HG02610 (cell line): Measurements from ENCODE around the gene WDR90.
A peak's percentile ranks its signal among the peaks of the same experiment; 100 is the strongest.

Experiments
- ATAC-seq: cut with Tn5 transposase; IDR thresholded peaks from one replicate; pipeline ENCODE4 v1.9.1; 2021; ENCODE audit warnings: mild to moderate bottlenecking, moderate library complexity; ENCODE audit not compliant: unreplicated experiment

The WDR90 gene

GRCh38 chr16:658679-659571 lies 9.8 kb downstream of the WDR90 start:
- ATAC-seq = no peak

DNA sequence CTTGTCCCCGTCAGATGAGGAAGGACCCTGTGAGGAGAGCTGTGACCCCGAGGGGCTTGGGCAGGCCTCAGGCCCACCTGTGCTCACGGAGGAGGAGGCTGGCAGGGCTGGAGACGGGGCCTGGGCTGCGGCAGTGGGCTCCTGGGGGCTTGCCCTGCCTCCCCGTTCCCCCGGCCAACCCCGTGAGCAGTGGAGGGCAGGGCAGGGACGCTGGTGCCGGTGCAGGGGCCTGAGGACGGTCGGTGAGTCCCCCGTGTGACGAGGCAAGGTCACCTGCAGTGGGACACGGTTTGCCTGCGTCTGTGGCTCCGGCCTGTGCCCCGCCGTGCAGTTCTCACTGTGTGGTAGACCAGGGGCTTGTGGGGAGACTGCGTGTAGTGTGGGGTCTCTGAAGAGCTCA lies 10.5 kb downstream of the WDR90 start:
- ATAC-seq = no peak

GRCh38 chr16:660132-660458 lies 10.9 kb downstream of the WDR90 start:
- ATAC-seq = no peak

DNA sequence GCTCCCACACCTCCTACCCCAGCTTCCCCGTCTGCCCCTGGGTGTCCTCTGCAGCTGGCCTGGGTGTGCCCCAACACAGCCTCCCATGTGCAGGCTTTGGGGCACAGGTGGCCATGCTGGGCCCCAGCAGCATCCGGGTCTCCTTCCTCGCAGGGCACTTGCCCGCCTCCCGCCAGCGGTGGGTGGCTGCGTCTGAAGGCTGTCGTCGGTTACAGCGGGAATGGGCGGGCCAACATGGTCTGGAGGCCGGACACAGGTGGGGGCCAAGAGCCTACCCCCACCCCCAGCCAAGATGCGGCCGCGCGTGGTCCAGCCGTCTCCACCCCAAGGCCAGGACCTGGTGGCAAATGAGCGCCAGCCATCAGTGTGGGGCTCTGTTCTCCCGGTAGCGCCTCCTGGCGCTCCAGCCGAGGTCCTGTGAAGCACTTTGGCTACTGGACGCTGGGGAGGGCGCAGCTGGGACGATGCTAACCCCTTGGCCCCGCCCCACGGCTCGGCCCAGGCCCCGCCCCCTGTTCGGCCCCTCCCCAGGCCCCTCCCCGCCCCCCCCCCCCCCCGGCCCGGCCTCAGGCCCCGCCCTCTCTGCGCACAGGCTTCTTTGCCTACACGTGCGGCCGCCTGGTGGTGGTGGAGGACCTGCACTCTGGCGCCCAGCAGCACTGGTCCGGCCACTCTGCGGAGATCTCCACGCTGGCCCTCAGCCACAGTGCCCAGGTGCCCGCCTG lies 11.5 kb downstream of the WDR90 start:
- ATAC-seq = no peak

DNA sequence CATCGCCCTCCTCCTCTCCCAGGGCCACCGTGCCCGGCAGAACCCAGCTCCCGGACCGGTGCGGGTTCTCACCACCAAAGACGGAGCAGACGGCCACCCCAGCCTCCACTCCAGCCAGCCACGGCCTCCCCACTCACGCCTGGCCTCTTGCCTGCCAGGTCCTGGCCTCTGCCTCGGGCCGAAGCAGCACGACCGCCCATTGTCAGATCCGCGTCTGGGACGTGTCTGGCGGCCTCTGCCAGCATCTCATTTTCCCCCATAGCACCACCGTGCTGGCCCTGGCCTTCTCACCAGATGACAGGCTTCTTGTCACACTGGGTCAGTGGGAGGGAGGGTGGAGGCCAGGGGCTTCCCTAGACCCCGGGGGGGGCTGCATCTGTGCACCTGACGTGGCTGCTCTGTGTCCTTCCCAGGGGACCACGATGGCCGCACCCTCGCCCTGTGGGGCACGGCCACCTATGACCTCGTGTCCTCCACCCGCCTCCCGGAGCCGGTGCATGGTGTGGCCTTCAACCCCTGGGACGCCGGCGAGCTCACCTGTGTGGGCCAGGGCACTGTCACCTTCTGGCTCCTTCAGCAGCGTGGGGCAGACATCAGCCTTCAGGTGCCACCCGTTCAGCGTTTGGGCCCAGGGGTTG lies 12.1 kb downstream of the WDR90 start:
- ATAC-seq = no peak

- ATAC-seq = no peak
These were observed 12.9 kb downstream of the WDR90 start for GRCh38 chr16:662095-662494.

DNA sequence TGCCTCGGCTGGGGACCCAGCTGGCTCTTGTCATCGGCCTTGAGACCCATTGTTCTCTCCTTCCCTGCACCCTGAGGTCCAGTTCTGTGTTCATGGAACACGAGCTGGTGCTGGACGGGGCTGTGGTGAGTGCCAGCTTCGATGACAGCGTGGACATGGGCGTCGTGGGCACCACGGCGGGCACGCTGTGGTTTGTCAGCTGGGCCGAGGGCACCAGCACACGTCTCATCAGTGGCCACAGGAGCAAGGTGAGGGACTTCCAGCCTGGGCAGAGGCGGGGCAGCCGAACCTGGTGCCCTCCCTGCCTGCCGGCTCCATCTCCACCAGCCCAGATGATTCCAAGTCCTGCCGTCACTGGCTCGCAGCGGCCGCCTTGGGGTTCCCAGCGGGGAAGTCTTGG lies 13.4 kb downstream of the WDR90 start:
- no peak for ATAC-seq

- no peak for ATAC-seq
These were observed 17.4 kb downstream of the WDR90 start for GRCh38 chr16:666572-666971.

DNA sequence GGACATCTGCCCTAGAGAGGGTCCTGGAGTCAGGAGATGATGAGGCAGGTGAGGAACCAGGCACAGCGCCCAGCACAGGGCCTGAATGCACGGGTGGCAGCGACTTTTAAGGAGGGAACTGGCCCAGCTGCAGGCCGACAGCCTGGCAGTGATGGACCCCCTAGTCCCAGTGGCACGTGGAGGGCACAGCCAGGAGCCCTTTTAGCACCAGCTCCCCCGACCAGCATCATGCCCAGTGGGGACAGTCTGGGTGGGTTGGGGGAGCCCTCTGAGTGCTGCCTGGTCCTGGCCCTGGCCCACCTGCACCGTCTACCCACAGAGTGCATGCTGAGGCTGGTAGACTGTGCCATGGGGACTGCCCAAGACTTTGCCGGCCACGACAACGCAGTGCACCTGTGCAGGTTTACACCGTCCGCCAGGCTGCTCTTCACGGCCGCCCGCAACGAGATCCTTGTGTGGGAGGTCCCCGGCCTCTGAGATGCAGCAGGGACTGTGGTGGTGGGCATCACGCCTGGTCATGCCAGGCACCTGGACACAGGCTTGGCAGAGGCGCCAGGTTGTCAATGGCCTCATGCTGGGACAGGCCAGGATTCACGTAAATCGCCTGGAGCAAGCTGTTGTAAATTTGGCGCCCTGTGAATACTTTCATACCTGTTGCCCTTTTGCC lies 18.1 kb downstream of the WDR90 start:
- ATAC-seq = no peak

DNA sequence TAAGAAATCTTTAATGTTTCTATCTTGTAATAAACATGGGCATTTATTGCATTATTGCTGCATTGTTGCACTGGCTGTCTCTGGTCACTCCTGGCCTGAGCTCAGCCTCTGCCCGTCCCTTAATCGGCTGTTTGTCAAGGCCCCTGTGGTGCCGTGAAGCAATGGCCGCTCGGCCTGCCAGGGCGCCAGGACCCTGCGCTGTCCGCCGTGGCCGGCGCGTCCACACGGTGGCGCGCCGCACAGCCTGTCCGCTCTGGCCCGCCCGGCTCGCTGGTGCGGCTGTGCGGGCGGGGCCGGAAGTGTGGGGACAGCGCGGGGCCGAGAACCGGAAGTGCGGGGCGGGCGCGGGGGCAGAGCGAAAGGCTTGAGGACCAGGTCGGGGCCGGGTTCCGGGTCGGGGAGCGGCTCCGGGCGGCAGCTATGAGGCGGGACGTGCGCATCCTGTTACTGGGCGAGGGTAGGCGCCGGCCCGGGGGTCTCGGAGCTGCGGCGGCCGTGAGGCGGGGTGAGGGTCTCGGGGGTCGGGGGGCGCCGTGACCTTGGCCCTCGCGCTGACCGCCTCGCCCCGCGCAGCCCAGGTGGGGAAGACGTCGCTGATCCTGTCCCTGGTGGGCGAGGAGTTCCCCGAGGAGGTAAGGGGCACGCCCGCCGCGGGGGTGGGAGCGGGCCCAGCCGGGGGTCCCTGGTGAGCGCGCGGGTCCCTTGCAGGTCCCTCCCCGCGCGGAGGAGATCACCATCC lies 18.8 kb downstream of the WDR90 start, which contains the start of gene RHOT2:
Gene RHOT2, plus strand, starts transcription at position 353 of the 739 bp plus-strand sequence. Its CDS starts 68 bp downstream, at position 421.
- peak; percentile 82 for ATAC-seq

DNA sequence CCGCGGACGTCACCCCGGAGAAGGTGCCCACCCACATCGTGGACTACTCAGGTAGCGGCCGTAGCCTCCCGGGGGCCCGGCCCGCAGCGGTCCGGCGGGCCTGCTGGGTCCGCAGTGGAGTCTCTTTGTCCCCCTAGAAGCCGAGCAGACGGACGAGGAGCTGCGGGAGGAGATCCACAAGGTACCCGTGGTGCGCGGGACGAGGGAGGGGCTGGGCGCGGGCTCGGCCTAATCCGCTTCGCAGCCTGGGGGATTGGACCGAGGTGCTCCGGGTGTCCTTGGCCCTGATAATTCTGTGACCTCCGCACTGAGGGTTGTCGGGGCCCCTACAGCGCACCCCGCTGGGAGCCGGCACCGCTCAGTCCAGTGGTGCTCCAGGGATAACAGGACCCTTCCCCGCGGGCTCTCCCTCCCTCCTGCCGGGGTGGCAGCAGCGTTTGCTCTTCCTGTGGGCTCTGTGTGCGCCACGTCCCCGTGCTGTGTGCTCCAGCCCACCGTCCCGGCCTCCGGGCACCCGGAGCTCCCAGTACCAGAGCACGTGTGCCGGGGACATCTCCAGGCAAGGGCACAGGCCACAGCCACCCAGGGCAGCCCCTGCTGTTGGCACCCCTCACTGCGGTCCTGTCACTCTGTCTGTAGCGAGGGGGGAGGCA lies 19.5 kb downstream of the WDR90 start:
- ATAC-seq = no peak

GRCh38 chr16:669666-670065 lies 20.5 kb downstream of the WDR90 start:
- ATAC-seq = no peak

GRCh38 chr16:670485-671352 lies 21.6 kb downstream of the WDR90 start:
- no peak for ATAC-seq

DNA sequence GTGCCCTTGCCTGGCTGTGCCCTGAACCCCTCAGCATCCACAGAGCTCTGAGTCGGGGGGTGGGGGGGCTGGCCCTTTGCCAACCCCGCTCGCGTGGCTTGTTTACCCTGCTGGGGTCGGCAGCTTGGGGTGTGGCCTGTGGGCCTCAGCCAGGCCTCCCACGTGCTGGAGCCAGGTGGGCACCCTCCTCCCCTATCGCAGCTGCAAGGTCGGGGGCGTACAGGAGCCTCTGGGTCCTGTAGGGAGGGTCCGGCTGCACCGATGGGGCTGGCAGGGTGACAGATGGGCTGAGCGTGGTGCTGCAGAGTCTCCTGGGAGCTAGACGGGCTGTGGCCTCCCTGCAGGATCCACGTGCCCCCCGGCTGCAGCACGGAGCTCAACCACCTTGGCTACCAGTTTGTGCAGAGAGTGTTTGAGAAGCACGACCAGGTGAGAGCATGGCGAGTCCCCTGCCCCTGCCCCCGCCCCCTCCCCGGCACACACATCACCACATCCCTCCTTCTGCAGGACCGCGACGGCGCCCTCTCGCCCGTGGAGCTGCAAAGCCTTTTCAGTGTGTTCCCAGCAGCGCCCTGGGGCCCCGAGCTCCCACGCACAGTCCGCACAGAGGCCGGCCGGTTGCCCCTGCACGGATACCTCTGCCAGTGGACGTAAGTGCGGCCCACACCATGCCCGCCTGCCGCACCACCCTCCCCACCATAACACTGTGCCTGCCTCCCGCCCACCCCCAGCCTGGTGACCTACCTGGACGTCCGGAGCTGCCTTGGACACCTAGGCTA lies 22.4 kb downstream of the WDR90 start:
- no peak for ATAC-seq

DNA sequence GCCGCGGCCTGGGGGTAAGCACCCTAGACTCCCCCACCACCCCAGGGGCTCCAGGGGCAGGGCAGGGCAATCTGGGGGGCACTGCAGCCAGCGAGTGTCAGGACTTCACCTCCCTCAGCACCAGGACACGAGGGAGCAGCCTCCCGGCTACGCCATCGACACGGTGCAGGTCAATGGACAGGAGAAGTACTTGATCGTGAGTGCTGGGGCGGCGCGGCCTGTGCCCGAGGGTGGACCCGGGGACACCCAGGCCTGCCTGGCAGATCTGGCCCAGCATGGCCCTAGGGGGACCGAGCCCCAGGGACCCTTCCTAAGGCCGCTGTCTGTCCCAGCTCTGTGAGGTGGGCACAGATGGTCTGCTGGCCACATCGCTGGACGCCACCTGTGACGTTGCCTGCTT lies 23.2 kb downstream of the WDR90 start:
- no peak for ATAC-seq

DNA sequence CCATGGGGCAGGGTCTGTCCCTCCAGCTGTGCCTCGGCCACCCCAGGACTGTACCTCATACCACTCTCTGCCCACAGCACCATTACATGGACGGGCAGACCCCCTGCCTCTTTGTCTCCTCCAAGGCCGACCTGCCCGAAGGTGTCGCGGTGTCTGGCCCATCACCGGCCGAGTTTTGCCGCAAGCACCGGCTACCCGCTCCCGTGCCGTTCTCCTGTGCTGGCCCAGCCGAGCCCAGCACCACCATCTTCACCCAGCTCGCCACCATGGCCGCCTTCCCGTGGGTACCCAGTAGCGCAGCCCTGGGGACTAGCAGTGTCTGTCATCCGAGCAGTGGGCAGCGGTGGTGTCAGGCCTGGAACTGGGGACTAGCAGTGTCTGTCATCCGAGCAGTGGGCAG lies 23.7 kb downstream of the WDR90 start:
- no peak for ATAC-seq

DNA sequence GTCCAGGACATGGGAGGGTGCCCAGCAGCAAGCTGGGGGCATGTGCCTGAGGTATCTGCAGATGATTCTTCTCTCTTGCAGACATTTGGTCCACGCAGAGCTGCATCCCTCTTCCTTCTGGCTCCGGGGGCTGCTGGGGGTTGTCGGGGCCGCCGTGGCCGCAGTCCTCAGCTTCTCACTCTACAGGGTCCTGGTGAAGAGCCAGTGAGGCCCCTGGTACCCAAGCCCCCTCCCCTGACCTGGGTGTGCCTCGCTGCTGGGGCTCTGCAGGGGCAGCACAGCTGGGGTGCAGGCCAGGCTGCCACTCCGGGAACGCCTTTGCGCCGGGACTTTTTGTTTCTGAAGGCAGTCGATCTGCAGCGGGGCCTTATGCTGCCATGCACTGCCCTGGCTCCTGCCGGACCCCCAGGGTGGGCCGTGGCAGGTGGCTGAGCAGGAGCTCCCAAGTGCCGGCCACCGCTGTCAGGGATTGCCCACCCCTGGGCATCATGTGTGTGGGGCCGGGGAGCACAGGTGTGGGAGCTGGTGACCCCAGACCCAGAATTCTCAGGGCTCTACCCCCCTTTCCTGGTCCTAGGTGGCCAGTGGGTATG lies 24.3 kb downstream of the WDR90 start:
- ATAC-seq = no peak
